Choroid plexus epithelial cell (primary cell): ENCODE measurements around the gene SLC12A2.

Experiments
- DNase-seq: peaks from one replicate; pipeline ENCODE4 v3.0.0-alpha.2; 2010; ENCODE audit warnings: low read depth
- H3K4me3 ChIP-seq: 2 replicates; pipeline ENCODE4 v1.5.1; 2011; ENCODE audit warnings: low read depth, mild to moderate bottlenecking, control low read depth, low read length, moderate library complexity
- CTCF ChIP-seq: conservative IDR thresholded peaks from 2 replicates; pipeline ENCODE4 v1.5.1; 2011; ENCODE audit warnings: low read depth, mild to moderate bottlenecking, control low read depth, inconsistent platforms, low read length, moderate library complexity

Gene SLC12A2

GRCh38 chr5:128053291-128053954 is 30.1 kb upstream of the SLC12A2 start:
- TF ChIP-seq CTCF = no peak
- peak; percentile 70 for DNase-seq
- H3K4me3 ChIP-seq = no peak overlapping the region

GRCh38 chr5:128060644-128061385 is 22.8 kb upstream of the SLC12A2 start:
- TF ChIP-seq CTCF = no peak
- no peak overlapping the region for H3K4me3 ChIP-seq
- no peak for DNase-seq

- no peak overlapping the region for H3K4me3 ChIP-seq
- no peak for TF ChIP-seq CTCF
- peak; percentile 74 for DNase-seq
Observed at GRCh38 chr5:128062172-128062746, 21.3 kb upstream of the SLC12A2 start.

- H3K4me3 ChIP-seq = no peak overlapping the region
- no peak for TF ChIP-seq CTCF
Observed at GRCh38 chr5:128074171-128074570, 9.4 kb upstream of the SLC12A2 start.

GRCh38 chr5:128074953-128075352 is 8.6 kb upstream of the SLC12A2 start:
- TF ChIP-seq CTCF = no peak
- H3K4me3 ChIP-seq = no peak overlapping the region
- DNase-seq = no peak

More at GRCh38 chr5:128074171-128074570, 9.4 kb upstream of the SLC12A2 start:
- no peak for DNase-seq

- no peak for DNase-seq
- no peak for TF ChIP-seq CTCF
- H3K4me3 ChIP-seq = no peak overlapping the region
Observed at GRCh38 chr5:128077526-128077925, 6.0 kb upstream of the SLC12A2 start.
